Measurements from ENCODE around the gene MCRIP1. TPM values are rescaled to one million over a fixed set of nuclear protein-coding genes. Genes with fewer than 3 reads are reported as not detected.
A peak's percentile ranks its signal among the peaks of the same experiment; 100 is the strongest.

The MCRIP1 gene
- total and polyA plus RNA-seq, 2 donors (not counting 1 experiment from before 2014, with no cell fraction given) = 69.7 to 84.0 TPM

DNA sequence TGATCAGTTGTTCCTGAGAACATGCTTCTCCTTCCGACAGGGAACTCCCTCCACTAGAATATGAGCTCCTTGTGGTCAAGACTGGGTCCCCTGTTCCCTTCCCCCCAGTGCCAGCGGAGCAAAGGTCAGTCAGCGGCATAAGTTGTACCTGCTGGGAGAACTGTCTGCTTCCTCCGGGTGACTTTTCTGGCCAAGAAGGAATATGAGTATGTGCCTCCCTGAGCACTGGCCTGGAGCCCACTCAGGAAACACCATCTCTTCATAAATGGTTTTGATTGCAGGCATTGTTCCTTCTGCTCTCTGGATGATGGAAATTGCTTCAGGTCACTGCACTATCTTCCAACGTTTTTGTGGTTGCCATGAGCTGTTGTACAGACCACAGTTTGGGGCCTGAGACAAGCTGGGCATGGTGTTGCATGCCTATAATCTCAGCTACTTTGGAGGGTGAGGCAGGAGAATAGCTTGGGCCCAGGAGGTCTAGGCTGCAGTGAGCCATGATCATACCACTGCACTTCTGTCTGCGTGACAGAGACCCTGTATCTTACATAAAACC is 30.1 kb upstream of the MCRIP1 start:
- Mint-ChIP-seq H3K27ac (peak overlapping the region; percentile 12), H3K27me3 (no peaks in the 10 kb centered on the region), H3K4me3 (peak overlapping the region; percentile 69), H3K4me1 (peaks cover 40% of the 10 kb centered on the region), H3K9me3 (ENCODE audit: insufficient read depth) (no peaks in the 10 kb centered on the region)
- no peaks in the 10 kb centered on the region for H3K27me3 ChIP-seq (replicated peaks in 1 of 4; ENCODE audit: control extremely low read depth in 1 of 4, control insufficient read depth in 3 of 4, insufficient read depth in 4 of 4, low read length in 3 of 4)
- ATAC-seq (ENCODE audit: low read depth) (no peak), DNase-seq (peak; percentile 10)
- no peak overlapping the region for H3K4me3 ChIP-seq (ENCODE audit: control extremely low read depth in 1 of 5, extremely low read depth in 1 of 5, insufficient read depth in 1 of 5, low read depth in 2 of 5, low read length in 4 of 5)
- no peak overlapping the region for H3K4me2 ChIP-seq (replicated peaks; ENCODE audit: low read depth, low read length, poor library complexity, severe bottlenecking)
- no peak overlapping the region for H3K9ac ChIP-seq (ENCODE audit: low read length)
- POLR2A ChIA-PET = no interaction called here
- no peaks in the 10 kb centered on the region for H3K9me3 ChIP-seq (ENCODE audit: control extremely low read depth in 1 of 3, control insufficient read depth in 2 of 3, insufficient read depth in 1 of 3, low read length in 2 of 3)
- TF ChIP-seq CTCF (IDR thresholded peaks at IDR 0.05) (no peak), EZH2 (IDR thresholded peaks at IDR 0.05; ENCODE audit: borderline replicate concordance, insufficient read depth, low read depth, low read length, poor library complexity, severe bottlenecking) (no peak)
- peaks cover 56% of the 10 kb centered on the region for H4K20me1 ChIP-seq (ENCODE audit: control insufficient read depth, insufficient read depth, low read length, poor library complexity, severe bottlenecking)
- H3K36me3 ChIP-seq (replicated peaks in 1 of 2; ENCODE audit: control extremely low read depth in 1 of 2, control insufficient read depth in 1 of 2, extremely low read depth in 1 of 2, insufficient read depth in 2 of 2, low read length in 1 of 2) = peaks cover 1 to 18% of the 10 kb centered on the region in 2 experiments
- H3K79me2 ChIP-seq (ENCODE audit: control insufficient read depth, insufficient read depth, low read length) = peaks cover 51% of the 10 kb centered on the region
- intact Hi-C loops (cut with micrococcal nuclease) = loop anchor here (5.0 to 10.0 kb wide), 2 partner anchors 346 to 432 kb away; no protein-coding TSS in a partner anchor
- CTCF ChIA-PET = no interaction called here
- 57% methylated on average over 1 of the region's 6 CpGs for WGBS (ENCODE audit: insufficient coverage)
- peak overlapping the region in 1 of 2 donors; percentile 23 for H3K27ac ChIP-seq (ENCODE audit: low read length in 2 of 2)
- H2AFZ ChIP-seq (ENCODE audit: insufficient read depth, low read depth, low read length, poor library complexity, severe bottlenecking) = no peak overlapping the region
- peaks cover 17 to 35% of the 10 kb centered on the region in 2 donors for H3K4me1 ChIP-seq (ENCODE audit: control insufficient read depth in 2 of 2, insufficient read depth in 2 of 2, low read length in 2 of 2)

Measured in B cell (primary cell).